ELR (cell line): ENCODE measurements around the gene SYT1.
"Not testable (repeated sequence)": the region's sequence is repeated elsewhere in the genome, so short reads cannot be mapped to it uniquely, and the experiment has no call there.

Experiments
- DNase-seq: peaks from one replicate; pipeline ENCODE4 v3.0.0-alpha.2; 2015; ENCODE audit warnings: low read depth

SYT1 gene

DNA sequence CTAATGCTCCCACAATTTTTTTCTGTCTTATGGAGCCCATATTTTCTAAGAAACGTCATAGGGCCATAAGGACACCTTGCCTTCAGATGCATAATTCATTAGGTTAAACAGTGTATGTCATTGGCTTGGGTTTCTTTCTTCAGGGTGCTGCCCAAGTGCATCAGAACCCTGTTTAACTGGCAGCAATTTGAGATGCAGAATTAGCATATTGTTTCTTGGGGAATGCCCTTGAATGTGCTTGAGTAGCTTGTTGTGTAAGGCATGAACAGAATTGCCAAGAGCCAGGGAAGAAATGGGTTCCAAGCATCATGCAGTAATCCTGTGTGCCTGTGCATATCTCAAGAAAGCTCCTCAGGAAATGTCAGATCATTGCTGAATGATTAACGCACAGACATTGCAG lies 277.2 kb downstream of the SYT1 start:
- DNase-seq: no peak

DNA sequence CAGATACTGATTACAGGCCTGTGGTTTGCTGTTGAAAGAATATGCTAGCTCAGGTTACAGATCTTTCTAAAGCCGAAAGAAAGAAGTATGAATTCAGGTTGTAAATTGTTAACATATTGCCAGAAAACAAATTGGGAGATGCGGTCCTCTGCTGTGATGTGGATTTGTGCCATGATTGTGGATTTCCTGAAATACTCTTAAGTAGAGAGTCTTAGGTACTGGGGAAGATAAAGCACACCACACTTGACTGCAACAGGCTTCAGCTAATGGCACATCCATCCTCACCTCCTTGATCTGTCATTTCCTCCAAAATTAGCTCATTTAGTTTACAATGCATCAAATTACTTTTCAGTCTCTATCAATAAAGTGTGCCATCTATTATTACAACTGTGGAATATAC lies 279.2 kb downstream of the SYT1 start:
- no peak for DNase-seq

DNA sequence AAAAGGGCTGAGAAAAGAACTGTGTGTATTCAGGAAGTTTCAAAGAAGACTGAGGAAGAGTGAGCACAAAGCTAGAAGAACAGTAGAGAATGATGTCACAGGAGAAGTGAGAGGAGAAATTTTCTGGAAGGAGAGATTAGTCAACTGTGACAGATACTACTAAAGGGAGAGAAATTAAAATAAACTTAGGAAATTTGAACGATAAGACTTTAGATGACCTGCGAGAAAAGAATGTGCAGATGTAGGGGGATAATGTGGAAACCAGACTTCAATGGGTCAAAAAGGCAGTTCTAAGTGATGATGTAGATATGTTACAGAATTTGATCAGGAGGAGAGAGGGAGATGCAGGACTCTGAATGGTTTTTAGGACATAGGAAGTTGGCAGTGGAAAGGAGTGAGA lies 287.4 kb downstream of the SYT1 start:
- DNase-seq: peak; percentile 10

DNA sequence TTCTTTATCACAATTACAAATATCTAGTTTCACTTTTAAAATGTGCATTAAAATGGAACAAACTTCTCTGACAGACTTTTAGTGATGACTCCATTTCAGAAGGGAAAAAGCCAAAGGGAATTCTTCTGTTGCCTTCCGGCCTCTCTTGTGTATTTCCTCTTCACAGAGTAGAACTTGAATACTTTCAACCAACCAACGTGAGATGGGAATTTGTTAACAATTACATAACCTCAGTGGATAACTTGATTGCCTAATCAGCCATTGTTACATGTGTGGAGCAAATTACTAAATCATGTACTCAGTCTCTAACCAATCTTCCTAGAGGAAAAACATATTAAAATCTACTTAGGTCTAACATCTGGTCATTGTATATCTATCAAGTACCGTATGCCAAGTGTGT lies 291.1 kb downstream of the SYT1 start:
- DNase-seq: no peak

DNA sequence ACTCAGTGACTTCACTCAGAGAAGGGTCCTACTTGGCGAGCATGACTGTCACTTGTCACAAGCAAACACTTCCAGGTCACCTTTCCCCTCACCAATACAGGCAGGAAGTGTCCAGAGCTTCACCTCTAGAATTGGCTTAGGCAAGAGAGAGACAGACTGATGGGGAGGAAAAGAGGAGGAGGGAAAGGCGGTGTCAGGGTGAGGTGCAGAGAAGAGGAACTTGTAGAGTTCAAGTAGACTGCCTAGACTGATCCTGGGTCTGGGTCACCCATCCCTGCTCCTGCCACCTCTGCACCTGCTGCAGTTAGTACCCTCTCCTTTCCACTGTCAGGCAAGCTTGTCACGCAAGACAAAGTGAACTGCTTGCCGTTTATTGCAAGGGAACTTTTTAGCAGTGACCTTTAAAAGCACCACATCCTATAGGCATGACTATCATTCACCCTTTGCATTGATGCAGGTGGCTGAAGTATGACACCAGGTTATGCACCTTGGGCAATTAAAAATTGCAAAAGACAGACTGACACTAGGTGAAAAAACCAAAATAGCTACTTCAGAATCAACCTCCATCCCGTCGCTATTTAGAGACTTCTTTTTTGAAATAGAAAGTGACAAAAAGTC lies 292.4 kb downstream of the SYT1 start:
- no peak for DNase-seq

DNA sequence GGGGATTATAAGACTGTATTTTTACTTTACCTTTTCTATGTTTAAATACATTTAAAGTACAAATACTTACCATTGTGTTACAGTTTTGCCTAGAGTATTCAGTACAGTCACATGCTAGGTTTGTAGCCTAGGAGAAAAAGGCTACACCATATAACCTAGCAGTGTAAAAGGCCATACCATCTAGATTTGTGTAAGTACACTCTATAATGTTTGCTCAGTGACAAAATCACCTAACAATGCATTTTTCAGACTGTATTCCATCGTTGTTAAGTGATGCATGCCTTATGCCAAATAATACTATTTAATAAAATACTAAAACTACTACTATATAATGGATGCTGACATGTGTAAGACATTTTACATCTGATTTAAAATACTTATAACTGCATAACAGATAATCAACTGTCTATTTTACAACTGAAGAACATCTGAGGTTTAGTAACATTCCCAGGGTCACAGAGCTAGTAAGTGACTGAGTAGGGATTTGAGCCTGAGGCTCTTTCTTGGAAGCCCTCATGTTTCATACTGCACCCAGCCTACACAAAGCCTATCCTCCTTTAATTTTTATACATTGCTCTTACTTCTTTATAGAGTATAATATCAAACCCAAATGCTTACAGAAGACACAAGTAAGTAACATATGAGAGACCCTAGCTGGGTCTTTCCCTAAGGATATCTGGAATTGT lies 296.8 kb downstream of the SYT1 start:
- no peak for DNase-seq

DNA sequence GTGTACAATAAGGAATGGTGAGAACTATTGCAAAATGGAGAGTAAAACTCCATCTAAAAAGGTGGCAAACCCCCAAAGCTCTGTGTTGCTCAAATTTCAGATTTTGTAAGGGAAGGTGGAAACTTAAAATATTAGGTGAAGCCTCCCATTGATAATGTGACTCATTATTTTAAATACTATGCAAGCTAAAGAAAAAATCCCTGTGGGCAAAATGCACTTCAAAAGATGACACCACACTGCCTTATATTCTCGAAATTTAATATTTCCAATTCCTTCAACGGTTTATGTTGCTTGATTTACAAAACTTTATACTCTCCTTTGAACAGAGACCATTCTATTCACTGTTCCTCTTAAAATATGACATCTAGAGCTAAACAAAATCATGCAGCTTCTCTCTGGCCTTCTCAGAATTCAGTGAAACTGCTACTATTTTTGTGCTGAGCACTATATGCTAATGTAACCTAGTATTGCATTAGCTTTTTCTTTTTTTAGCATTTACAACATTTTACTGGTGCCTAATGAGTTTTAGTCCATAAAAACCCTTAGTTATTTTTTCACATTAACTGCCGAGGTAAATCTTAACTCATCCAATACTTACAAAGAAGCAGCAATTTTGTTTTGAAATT lies 297.7 kb downstream of the SYT1 start:
- no peak for DNase-seq

DNA sequence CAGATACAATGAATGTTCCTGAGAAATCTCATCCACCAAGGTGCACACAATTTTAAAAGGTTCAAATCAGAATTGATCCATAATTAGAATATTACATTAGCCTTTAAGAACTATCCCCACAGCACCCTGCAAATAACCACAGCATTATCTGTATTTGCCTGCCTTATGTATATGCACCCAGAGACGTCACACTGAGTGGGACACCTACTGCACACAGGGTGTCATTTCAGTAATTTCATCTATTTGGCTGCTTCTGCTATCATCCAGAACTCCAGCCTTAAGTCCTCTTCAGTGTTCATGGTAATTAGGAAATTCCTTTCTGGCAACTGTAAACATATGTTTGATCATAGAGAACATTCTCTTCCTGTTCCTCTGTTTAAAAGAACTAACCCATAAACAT lies 298.4 kb downstream of the SYT1 start:
- no peak for DNase-seq

DNA sequence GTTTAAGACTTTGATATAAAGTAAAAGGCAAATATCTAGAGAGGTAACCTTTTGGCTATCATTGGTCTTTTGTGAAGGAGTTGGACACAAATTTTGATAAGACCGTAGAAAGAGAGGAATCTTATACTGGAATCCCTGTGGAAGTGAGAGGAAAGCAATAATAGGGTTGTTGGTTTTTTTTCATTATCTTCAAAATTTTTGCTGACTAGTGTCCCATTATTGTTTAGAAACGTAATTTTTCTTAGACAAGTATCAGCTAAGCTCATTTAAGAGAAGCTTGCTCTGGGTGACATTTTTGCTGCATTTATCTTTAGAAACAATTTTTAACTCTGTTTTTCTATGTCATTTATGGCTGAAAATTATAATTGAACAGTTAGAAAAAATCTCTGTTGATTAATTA lies 300.3 kb downstream of the SYT1 start:
- DNase-seq: no peak

DNA sequence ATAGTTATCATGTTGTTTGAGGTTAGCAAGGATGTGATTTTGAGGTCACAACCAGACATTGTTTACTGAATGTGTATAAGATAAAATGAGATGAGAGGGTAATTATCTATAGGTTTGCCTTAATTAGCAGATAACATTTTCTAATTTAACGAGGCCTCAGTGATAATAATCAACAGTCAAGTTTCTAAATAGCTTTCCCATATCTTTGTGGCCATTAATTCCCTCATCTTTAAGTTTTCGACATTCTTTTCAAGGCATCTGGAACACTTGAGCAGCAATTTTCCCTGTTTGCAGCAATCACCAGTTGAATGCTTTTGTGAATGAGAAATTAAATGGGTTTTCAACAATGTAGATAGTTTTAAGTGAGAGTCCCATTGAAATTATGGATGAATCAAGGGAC lies 304.1 kb downstream of the SYT1 start:
- DNase-seq: no peak

DNA sequence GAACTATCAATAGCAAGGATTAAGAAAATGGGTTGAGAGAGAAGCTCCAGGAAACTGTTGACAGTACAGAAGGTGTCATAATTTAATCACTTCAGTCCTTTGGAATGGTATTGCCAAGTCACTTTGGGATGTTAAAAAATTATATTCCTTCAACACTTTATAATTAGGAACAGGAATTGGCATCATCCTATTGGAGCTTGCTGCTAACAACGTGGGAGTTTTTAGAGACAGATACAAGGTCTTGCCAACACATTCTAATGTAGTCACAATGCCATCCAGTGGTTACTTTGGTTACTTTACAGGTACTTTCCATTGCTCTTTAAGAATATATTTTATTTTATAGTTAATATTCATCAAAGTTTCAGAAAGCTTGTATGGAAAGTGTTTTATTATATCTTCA lies 310.1 kb downstream of the SYT1 start:
- DNase-seq: peak; percentile 64

DNA sequence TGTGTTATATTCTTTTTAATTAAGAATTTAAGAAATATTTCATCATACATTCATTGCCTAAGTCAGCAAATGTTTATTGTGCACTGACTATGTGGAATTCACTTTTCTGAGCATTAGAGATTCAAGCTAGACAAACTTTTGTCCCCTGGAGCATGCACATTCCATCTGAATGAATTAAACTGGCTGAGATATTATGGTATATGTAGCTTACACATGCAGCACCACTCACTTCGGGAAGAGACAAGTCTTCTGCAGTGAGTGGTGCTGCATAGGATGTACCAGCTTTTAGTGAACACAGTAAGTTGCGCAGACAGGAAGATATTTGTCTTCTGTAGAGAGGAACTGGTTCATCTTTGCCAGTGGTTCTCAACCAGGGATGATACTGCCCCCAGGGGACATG lies 318.4 kb downstream of the SYT1 start:
- peak; percentile 18 for DNase-seq

DNA sequence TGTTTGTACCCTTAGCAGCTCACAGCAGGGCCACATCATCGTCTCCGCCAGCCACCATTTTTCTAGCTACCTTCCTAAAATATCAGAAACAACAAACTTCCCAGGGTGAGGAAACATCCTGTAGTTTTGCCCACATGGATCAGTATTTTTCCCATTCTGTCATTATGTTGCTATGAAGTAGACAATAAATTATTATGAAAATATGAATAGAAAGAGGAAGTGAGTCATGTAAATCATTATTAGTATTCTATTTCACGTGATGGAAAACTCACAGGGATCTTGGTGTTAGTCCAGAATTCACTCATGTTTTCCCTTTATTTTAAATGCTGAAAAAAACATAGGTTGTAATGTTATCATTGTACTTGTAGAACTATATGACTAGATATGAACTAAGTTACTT lies 319.4 kb downstream of the SYT1 start:
- DNase-seq: peak; percentile 33

DNA sequence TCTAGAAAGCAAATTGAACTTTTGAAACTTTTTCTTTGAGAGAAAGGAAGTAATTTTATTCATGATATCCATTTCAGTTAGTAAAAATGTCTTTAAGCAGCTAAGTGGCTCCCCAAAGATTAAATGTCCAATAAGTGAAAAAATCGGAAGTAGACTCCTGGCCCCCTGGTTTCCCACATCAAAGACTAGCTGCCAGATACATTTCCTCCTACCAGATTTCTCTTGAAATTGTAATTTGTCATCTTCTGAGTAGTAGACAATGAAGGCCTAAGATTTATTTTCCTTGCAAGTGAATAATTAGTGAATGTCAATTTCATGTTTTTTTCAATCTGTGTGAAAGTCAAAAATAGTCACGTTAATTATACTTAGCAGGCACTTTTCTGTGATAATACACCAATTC lies 321.9 kb downstream of the SYT1 start:
- DNase-seq: no peak

DNA sequence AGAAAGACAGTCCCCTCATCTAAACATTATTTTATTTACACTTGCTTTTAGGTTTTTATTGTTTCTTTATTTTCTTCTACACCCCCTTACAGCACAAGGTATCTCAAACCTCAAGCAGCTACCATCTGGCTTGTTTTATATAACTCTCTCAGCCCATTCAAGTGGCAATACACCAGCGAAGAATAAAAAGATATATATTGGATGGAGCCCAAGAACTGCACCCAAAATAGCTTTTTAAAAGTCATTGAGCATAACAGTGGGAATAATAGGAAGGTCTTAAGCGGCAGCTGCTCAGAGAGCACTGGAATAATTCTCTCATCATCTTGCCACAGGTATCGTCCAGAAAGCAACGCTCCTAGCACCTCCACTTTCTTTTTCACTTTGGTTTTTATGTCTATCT lies 322.5 kb downstream of the SYT1 start:
- DNase-seq: no peak

DNA sequence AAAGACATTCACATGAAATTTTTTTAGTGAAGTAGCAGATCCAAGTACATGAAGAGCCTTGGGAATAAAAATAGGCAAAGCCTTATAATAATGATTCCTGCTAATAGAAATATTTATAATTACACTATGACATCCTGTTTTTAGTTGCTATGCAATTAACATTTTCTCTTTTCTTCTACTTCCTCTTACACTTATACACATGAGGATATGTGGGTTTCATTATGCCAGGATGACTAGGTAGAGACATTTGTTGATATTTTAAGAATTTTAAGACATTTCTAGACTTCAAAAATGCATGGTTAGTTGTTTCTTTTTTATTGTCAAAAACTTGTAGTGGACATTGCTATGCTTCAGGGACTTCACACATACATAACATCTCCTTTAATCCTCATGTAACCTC lies 326.8 kb downstream of the SYT1 start:
- no peak for DNase-seq

DNA sequence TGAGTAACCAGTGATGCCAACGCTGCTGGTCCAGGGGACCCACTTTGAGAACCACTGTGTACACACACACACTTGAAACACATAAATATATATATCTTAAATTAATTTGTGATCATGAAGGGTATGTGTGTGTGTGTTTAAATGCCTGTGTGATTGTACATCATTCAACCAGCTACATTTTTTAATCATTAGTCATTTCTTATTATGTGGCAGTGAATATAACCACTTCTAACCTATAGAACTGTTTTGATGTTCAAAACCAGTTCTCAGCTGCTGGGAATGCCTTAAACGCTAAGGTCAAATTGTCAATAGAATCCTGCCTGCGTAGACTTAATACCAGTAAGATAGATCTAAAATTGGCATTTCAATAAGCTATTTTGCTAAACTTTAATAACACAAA lies 330.0 kb downstream of the SYT1 start:
- DNase-seq: peak; percentile 69

DNA sequence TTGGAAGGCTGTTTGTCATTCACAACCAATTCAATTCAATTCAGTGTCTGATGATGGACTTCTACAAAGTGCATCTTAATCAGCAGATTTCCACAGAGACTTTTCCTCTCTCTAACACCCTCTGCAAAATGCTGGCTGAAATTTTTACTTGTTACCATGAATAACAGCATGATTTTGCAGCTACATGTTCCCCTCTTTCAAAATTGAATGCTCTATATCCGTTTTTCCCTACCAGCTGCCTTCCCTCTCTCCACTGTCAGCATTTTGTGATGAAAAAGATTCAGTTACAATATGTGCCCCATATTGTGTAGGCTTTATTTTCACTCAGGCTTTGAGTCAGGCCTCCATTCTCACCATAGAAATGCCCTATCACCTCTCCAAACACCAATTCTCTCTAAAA lies 334.6 kb downstream of the SYT1 start:
- no peak for DNase-seq

DNA sequence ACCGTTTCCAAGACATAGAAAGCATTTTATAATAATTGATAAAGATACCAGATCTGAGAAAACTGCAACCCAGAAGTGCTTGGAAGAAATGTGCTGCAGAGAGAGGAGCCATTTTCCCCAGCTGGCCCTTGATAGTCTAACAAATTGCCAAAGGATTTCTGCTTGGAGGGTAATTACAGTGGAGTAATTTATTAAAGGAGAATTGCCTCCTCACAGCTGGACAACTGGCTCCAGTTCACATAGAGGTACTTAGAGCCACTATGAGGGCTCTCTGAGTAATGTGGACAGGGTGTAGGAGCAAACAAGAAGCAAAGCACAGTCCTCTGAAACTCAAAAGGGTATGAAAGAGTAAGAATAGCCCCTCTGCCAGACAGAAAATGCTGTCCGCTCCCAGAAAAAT lies 335.6 kb downstream of the SYT1 start:
- no peak for DNase-seq

DNA sequence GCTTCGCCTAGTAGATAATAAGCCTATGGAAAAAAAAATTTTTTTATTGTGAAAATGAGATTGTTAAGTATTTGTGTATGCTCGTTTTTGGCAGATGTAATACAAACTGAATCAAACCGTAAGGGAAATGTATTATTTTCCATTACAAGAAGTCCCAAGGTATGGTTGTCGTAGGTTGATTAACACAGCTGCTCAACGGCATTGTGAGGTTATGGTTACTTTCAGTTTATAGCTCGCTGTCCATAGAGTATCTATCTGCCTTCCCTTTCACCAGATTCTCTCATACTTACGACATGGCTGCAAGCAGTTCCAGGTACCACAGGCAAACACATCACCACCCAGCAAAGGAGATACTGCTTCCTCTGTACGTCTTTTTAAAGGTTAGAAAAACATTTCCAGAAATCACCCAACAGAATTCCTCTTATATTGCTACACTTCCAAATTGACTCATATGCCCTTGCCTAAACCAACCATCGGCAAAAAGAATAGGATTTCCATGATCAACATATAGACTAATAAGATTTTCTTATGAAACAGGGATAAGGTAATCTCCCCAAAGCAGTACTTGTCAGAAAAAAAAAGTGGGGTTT lies 338.6 kb downstream of the SYT1 start:
- no peak for DNase-seq

DNA sequence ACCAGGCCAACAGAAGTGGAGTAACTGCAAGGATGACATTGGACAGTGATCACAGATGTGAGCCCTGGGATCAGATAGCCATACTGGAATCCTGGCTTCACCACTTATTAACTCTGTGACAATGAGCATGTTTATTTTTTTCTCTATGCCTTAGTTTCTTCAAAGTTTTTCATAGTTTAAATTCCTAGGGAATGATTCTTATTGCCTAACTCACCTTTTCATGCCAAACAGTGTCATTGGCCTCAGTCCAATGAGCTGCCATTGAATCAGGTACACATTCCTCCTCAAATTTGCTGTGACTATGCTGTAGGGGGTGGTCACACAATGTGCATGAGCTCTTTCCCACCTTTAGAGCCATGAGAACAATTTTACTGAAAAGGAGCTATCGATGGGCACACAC lies 342.3 kb downstream of the SYT1 start:
- no peak for DNase-seq

DNA sequence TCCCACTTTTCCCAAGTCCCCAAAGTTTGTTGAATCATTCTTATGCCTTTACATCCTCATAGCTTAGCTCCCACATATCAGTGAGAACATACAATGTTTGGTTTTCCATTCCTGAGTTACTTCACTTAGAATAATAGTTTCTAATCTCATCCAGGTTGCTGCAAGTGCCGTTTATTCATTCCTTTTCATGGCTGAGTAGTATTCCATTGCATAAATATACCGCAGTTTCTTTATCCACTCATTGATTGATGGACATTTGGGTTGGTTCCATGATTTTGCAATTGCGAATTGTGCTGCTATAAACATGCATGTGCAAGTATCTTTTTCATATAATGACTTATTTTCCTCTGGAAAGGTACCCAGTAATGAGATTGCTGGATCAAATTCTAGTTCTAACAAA lies 345.8 kb downstream of the SYT1 start:
- DNase-seq: not testable (repeated sequence)

DNA sequence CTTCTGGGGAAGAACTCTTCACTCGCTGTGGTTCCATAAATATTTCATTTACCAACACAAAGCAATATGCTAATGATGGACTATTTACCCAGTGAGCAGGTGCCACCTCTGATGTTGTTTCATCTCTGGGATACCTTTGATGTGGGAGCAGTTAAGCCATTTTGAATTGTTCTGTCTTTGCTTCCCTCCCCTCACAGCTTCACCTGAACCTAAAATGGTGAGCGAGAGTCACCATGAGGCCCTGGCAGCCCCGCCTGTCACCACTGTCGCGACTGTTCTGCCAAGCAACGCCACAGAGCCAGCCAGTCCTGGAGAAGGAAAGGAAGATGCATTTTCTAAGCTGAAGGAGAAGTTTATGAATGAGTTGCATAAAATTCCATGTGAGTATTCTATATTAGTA lies 352.7 kb downstream of the SYT1 start:
- DNase-seq: no peak
